Transverse colon (tissue), 4 donors: ENCODE measurements around the gene KIAA0232. TPM values are rescaled to one million over a fixed set of nuclear protein-coding genes. Genes with fewer than 3 reads are reported as not detected.
"Not testable (repeated sequence)": the region's sequence is repeated elsewhere in the genome, so short reads cannot be mapped to it uniquely, and the experiment has no call there.

Source experiments
- DNase-seq: peaks from one replicate; pipeline ENCODE4 v3.0.0-alpha.2; 2019
- H3K27ac ChIP-seq, 4 donors: fragments of 200-600 bp; sonication (generic); 2 replicates each; pipeline ENCODE4 v1.5.1; 2016 to 2018; ENCODE audit warnings: inconsistent platforms in 4 of 4
- H3K27me3 ChIP-seq: fragments of 200-600 bp; sonication (generic); 2 replicates; pipeline ENCODE4 v1.5.1; 2017; ENCODE audit warnings: inconsistent platforms
- H3K36me3 ChIP-seq, 4 donors: fragments of 200-600 bp; sonication (generic); 2 replicates each; pipeline ENCODE4 v1.5.1; 2017 to 2019; ENCODE audit warnings: inconsistent platforms in 4 of 4
- H3K4me1 ChIP-seq, 4 donors: fragments of 200-600 bp; sonication (generic); 2 replicates each; pipeline ENCODE4 v1.5.1; 2017 to 2020; ENCODE audit warnings: inconsistent platforms in 4 of 4
- H3K4me3 ChIP-seq, 4 donors: fragments of 200-600 bp; sonication (generic); 1 replicate in 1 of 4; 2 replicates in 3 of 4; pipeline versions ENCODE4 v1.5.1 to v1.6.1; 2017 to 2019; ENCODE audit warnings: inconsistent platforms in 4 of 4
- H3K9me3 ChIP-seq, 2 donors: fragments of 200-600 bp; sonication (generic); 2 replicates each; pipeline ENCODE4 v1.5.1; 2017 to 2019; ENCODE audit warnings: inconsistent platforms in 2 of 2
- CTCF ChIP-seq, 5 experiments: fragments of 200-600 bp in 3 of 5; fragments of 450-650 bp in 2 of 5; sonication (generic) in 3 of 5; IDR thresholded peaks; 1 replicate in 2 of 5; 2 replicates in 3 of 5; pipeline ENCODE4 v1.5.1; 2016 to 2017; ENCODE audit warnings: antibody characterized with exemption in 5 of 5, inconsistent platforms in 3 of 5, mild to moderate bottlenecking in 2 of 5, moderate library complexity in 1 of 5
- EP300 ChIP-seq: sonication (generic); formaldehyde crosslinking; IDR thresholded peaks from one replicate; pipeline ENCODE4 v1.6.1; 2017; ENCODE audit warnings: antibody characterized with exemption, low read depth
- POLR2A ChIP-seq: fragments of 450-650 bp; IDR thresholded peaks from one replicate; pipeline ENCODE4 v1.6.1; 2016; ENCODE audit warnings: antibody characterized with exemption, mild to moderate bottlenecking, moderate library complexity
- POLR2AphosphoS5 ChIP-seq, 3 donors: sonication (generic); formaldehyde crosslinking; IDR thresholded peaks; one replicate each; pipeline ENCODE4 v1.6.1; 2016; ENCODE audit warnings: antibody characterized with exemption in 3 of 3
- WGBS, 2 donors: methylation state at CpG; one replicate each; pipeline ENCODE4 v1.1.5; 2018; ENCODE audit warnings: low coverage in 1 of 2; 5-methylcytosine and 5-hydroxymethylcytosine counted together
- in situ Hi-C, 4 donors: fragments of 200-750 bp; cut with MboI; loops; one replicate each; pipeline versions ENCODE4 v1.15.0 to v1.15.1; 2017; ENCODE audit warnings: low sequenced_read_pairs in 3 of 4, low pct_ligation_motif_present in 1 of 4, low pct_unique_long_range_greater_than_20kb in 1 of 4
- intact Hi-C: fragments of 100-400 bp; cut with DNase I; formaldehyde crosslinking; loops from one replicate; pipeline ENCODE4 v1.15.1; 2023; ENCODE audit warnings: low total_unique reads
- total RNA-seq, 4 donors: library from RNA; depleted of rRNA; stranded (reverse); fragments of >200 nt; gene quantifications; one replicate each; pipeline ENCODE4 v1.1.0, GENCODE V29; 2016

The KIAA0232 gene
- total RNA-seq, 4 donors from 2014 or later: 17.9 to 83.4 (median 43.0) TPM

- 89 to 100% methylated on average over 1 to 4 of the region's 4 CpGs for WGBS, 2 donors
- Histone ChIP-seq H3K27ac (no peak overlapping the region), H3K36me3 (no peaks in the 10 kb centered on the region), H3K4me1 (peaks cover 9 to 56% (median 43%) of the 10 kb centered on the region in 4 donors), H3K9me3 (no peaks in the 10 kb centered on the region), H3K4me3 (no peak overlapping the region), H3K27me3 (no peaks in the 10 kb centered on the region)
- in situ Hi-C loops (no loop called here), intact Hi-C loops (no loop called here)
- no peak for DNase-seq
- TF ChIP-seq POLR2AphosphoS5 (IDR thresholded peaks at IDR 0.05) (no peak), EP300 (no peak), CTCF (IDR thresholded peaks at IDR 0.05) (no peak), POLR2A (no peak)
Measured at GRCh38 chr4:6794189-6794588, 11.7 kb downstream of the KIAA0232 start.

DNA sequence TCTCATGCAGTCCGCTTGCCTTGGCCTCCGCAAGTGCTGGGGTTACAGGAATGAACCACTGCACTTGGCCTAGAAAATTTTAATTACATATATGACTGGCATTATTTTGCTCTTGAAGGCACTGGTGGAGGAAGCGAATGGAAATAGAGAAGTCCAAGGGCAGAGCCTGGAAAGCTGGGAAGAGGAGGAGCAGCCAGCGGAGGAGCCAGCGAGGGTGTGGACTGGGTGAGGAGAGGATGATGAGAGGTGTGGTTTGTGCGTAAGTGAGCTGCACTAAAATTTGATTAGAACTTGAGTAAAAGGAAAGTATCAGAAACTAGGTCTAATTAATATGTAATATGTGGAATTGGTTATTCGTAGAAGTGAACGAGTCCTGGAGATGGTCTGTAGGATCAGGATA, 13.3 kb downstream of the KIAA0232 start:
- DNase-seq: peak; percentile 60
- no peaks in the 10 kb centered on the region for H3K27me3 ChIP-seq
- 84 to 88% methylated on average over 7 to 8 of the region's 8 CpGs for WGBS, 2 donors
- H3K4me3 ChIP-seq: no peak overlapping the region
- H3K4me1 ChIP-seq: peaks cover 9 to 55% (median 43%) of the 10 kb centered on the region in 4 donors
- no peaks in the 10 kb centered on the region for H3K9me3 ChIP-seq
- H3K36me3 ChIP-seq: no peaks in the 10 kb centered on the region
- peak overlapping the region in 3 of 4 donors; percentile 13 to 53 (median 18) for H3K27ac ChIP-seq
- intact Hi-C loops (no loop called here), in situ Hi-C loops (no loop called here)
- TF ChIP-seq CTCF (IDR thresholded peaks at IDR 0.05) (no peak), POLR2AphosphoS5 (IDR thresholded peaks at IDR 0.05) (no peak), POLR2A (no peak), EP300 (no peak)

DNA sequence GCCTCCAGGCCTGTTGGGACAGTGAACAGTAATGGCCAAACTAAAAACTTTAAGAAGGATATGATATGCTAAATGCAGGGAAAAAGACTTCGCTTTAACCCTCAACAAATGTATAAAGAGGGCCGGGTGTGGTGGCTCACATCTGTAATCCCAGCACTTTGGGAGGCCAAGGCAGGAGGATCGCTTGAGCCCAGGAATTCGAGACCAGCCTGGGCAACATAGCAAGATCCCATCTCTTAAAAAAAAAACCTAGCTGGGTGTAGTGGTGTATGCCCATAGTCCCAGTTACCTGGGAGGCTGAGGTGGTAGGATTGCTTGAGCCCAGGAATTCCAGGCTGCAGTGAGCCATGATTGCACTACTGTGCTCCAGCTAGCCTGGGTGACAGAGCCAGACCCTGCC, 14.8 kb downstream of the KIAA0232 start:
- H3K9me3 ChIP-seq, intact Hi-C loops, H3K27me3 ChIP-seq, in situ Hi-C loops, DNase-seq, H3K4me3 ChIP-seq, H3K36me3 ChIP-seq, H3K27ac ChIP-seq: not testable (repeated sequence)
- 90% methylated on average over 4 of the region's 4 CpGs; no CpG with 5 or more reads in 1 of the 2 donors for WGBS, 2 donors
- H3K4me1 ChIP-seq: peaks cover 9 to 42% (median 33%) of the 10 kb centered on the region in 4 donors

GRCh38 chr4:6799091-6799490, 16.6 kb downstream of the KIAA0232 start:
- intact Hi-C loops: no loop called here
- no peaks in the 10 kb centered on the region for H3K27me3 ChIP-seq
- no peaks in the 10 kb centered on the region for H3K36me3 ChIP-seq
- no peak for DNase-seq
- H3K4me3 ChIP-seq: no peak overlapping the region
- H3K4me1 ChIP-seq: peaks cover 9 to 35% (median 23%) of the 10 kb centered on the region in 4 donors
- no peak overlapping the region for H3K27ac ChIP-seq
- no peak for TF ChIP-seq POLR2AphosphoS5 (IDR thresholded peaks at IDR 0.05)
- WGBS, 2 donors: 88% methylated on average over 3 of the region's 3 CpGs; no CpG with 5 or more reads in 1 of the 2 donors
- in situ Hi-C loops: no loop called here
- no peaks in the 10 kb centered on the region for H3K9me3 ChIP-seq

DNA sequence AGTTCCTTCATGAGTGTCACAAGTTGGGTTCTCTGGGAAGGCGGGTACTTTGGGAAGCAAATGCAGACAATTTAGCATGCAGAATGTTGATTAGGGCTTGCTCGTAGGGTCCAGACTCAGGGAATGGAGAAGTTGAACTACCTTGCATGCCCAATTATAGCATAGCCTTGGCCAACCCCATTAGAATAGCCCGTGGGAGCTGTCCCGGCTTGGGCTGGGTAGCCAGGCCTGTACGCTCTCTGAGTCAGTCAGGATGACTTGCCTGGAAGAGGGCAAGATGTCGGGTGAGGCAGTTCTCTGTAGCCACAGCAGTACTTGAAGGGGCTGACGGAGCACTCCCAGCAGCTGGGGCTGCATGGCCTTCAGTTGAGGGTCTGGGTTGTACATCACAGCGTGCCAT, 19.5 kb downstream of the KIAA0232 start:
- no peaks in the 10 kb centered on the region for H3K27me3 ChIP-seq
- in situ Hi-C loops: no loop called here
- intact Hi-C loops: no loop called here
- peaks cover 3 to 34% (median 18%) of the 10 kb centered on the region in 4 donors for H3K4me1 ChIP-seq
- H3K9me3 ChIP-seq: no peaks in the 10 kb centered on the region
- no peak for DNase-seq
- no peak overlapping the region for H3K27ac ChIP-seq
- no peaks in the 10 kb centered on the region for H3K36me3 ChIP-seq
- H3K4me3 ChIP-seq: no peak overlapping the region
- WGBS, 2 donors: 98 to 100% methylated on average over 2 to 8 of the region's 8 CpGs
- TF ChIP-seq EP300 (no peak), POLR2AphosphoS5 (IDR thresholded peaks at IDR 0.05) (no peak), CTCF (IDR thresholded peaks at IDR 0.05) (no peak), POLR2A (no peak)
